HepG2 (cell line): ENCODE data around the gene GREM1. TPM values are rescaled to one million over a fixed set of nuclear protein-coding genes. Genes with fewer than 3 reads are reported as not detected.

Experiments used
- BRF2 ChIP-seq: sonication (generic); formaldehyde crosslinking; IDR thresholded peaks from 2 replicates; pipeline ENCODE4 v1.8.1; 2022; ENCODE audit warnings: mild to moderate bottlenecking, missing genetic modification reagents
- EED ChIP-seq: sonication (generic); formaldehyde crosslinking; IDR thresholded peaks from 2 replicates; pipeline ENCODE4 v1.5.0; 2020; ENCODE audit warnings: mild to moderate bottlenecking, missing genetic modification reagents
- HNF4A ChIP-seq: sonication (generic); formaldehyde crosslinking; IDR thresholded peaks from 2 replicates; pipeline ENCODE4 v1.4.0; 2020; ENCODE audit warnings: missing genetic modification reagents
- KDM5B ChIP-seq: sonication (generic); formaldehyde crosslinking; IDR thresholded peaks from 2 replicates; pipeline ENCODE4 v1.4.0; 2020; ENCODE audit warnings: missing genetic modification reagents, mild to moderate bottlenecking, borderline replicate concordance
- MIER3 ChIP-seq: IDR thresholded peaks from 2 replicates; pipeline ENCODE4 v1.6.1; 2016; ENCODE audit warnings: missing compliant biosample characterization, borderline replicate concordance
- MIXL1 ChIP-seq: IDR thresholded peaks from 2 replicates; pipeline ENCODE4 v1.6.1; 2016
- NFE2L2 ChIP-seq: fragments of 150-350 bp; IDR thresholded peaks from 2 replicates; pipeline ENCODE4 v1.6.1; 2014; ENCODE audit warnings: low read length
- NR2C2 ChIP-seq: sonication (generic); formaldehyde crosslinking; IDR thresholded peaks from 2 replicates; pipeline ENCODE4 v1.4.0; 2020; ENCODE audit warnings: missing genetic modification reagents, mild to moderate bottlenecking, moderate library complexity, borderline replicate concordance
- PLSCR1 ChIP-seq: sonication (generic); formaldehyde crosslinking; IDR thresholded peaks from 2 replicates; pipeline ENCODE4 v1.5.0; 2020; ENCODE audit warnings: missing genetic modification reagents, mild to moderate bottlenecking, borderline replicate concordance
- POLR2A ChIP-seq, 2 experiments: IDR thresholded peaks; 2 replicates each; pipeline ENCODE4 v1.6.1; 2011; ENCODE audit warnings: low read depth in 2 of 2, low read length in 2 of 2, mild to moderate bottlenecking in 1 of 2, moderate library complexity in 1 of 2; ENCODE audit not compliant: insufficient read depth in 1 of 2
- PTBP1 ChIP-seq: fragments of 200-400 bp; formaldehyde crosslinking; IDR thresholded peaks from 2 replicates; pipeline ENCODE4 v1.6.1; 2018; ENCODE audit warnings: low read length, low read depth; ENCODE audit not compliant: poor library complexity, severe bottlenecking
- RAD21 ChIP-seq: fragments of 450-650 bp; formaldehyde crosslinking; IDR thresholded peaks from 2 replicates; pipeline ENCODE4 v1.5.0; 2020; ENCODE audit warnings: mild to moderate bottlenecking
- SIX4 ChIP-seq: sonication (generic); formaldehyde crosslinking; IDR thresholded peaks from 2 replicates; pipeline ENCODE4 v1.4.0; 2020; ENCODE audit warnings: missing genetic modification reagents
- SOX5 ChIP-seq: IDR thresholded peaks from 2 replicates; pipeline ENCODE4 v1.6.1; 2016; ENCODE audit warnings: borderline replicate concordance
- SSRP1 ChIP-seq: IDR thresholded peaks from 2 replicates; pipeline ENCODE4 v1.6.1; 2016; ENCODE audit warnings: control low read depth
- TCF12 ChIP-seq, 2 experiments: fragments of 450-650 bp in 1 of 2; sonication (generic) in 1 of 2; formaldehyde crosslinking in 1 of 2; IDR thresholded peaks; 2 replicates each; pipeline versions ENCODE4 v1.6.1 to v1.8.0; 2017 to 2022; ENCODE audit warnings: antibody characterized with exemption in 1 of 2, mild to moderate bottlenecking in 1 of 2, missing genetic modification reagents in 1 of 2, moderate library complexity in 1 of 2
- XBP1 ChIP-seq: sonication (generic); formaldehyde crosslinking; IDR thresholded peaks from 2 replicates; pipeline ENCODE4 v1.5.0; 2020; ENCODE audit warnings: missing genetic modification reagents
- ZNF496 ChIP-seq: sonication (generic); formaldehyde crosslinking; IDR thresholded peaks from 2 replicates; pipeline ENCODE4 v1.8.1; 2023; ENCODE audit warnings: mild to moderate bottlenecking, moderate library complexity, missing genetic modification reagents; ENCODE audit not compliant: insufficient replicate concordance
- ZNF781 ChIP-seq: sonication (generic); formaldehyde crosslinking; IDR thresholded peaks from 2 replicates; pipeline ENCODE4 v1.5.1; 2020; ENCODE audit warnings: borderline replicate concordance, mild to moderate bottlenecking, missing genetic modification reagents; ENCODE audit errors: not compliant biosample characterization
- ZNF816 ChIP-seq: sonication (generic); formaldehyde crosslinking; IDR thresholded peaks from 2 replicates; pipeline ENCODE4 v1.8.0; 2022; ENCODE audit warnings: missing genetic modification reagents, mild to moderate bottlenecking, borderline replicate concordance
- ZSCAN20 ChIP-seq: sonication (generic); formaldehyde crosslinking; IDR thresholded peaks from 2 replicates; pipeline ENCODE4 v1.4.0; 2020; ENCODE audit warnings: missing genetic modification reagents, mild to moderate bottlenecking, borderline replicate concordance
- polyA plus RNA-seq, 8 experiments: library from polyadenylated mRNA; depleted of rRNA in 3 of 8; stranded (reverse) in 7 of 8; unstranded in 1 of 8; fragments of >200 nt; fragmentation: Illumina TruSeq in 4 of 8; extraction: Trizol in 4 of 8; gene quantifications; 2 replicates each; pipeline versions ENCODE4 v1.2.1 to v1.2.3, GENCODE V29; 2011 to 2016; ENCODE audit warnings: low read depth in 4 of 8, missing spikeins in 1 of 8, mixed read lengths in 1 of 8; ENCODE audit not compliant: insufficient read depth in 1 of 8
- total RNA-seq, 5 experiments: library from RNA; depleted of rRNA; stranded (reverse); fragments of >200 nt; fragmentation: Illumina TruSeq; extraction: Trizol; gene quantifications; 2 replicates each; pipeline ENCODE4 v1.2.3, GENCODE V29; 2016; ENCODE audit warnings: low read depth in 1 of 5
- TF ChIP-seq, protein P1 (sequence below): sonication (generic); formaldehyde crosslinking; IDR thresholded peaks from 2 replicates; pipeline ENCODE4 v1.4.0; 2020; ENCODE audit warnings: mild to moderate bottlenecking, missing genetic modification reagents
- TF ChIP-seq, protein P2 (sequence below): sonication (generic); formaldehyde crosslinking; IDR thresholded peaks from 2 replicates; pipeline ENCODE4 v1.5.0; 2020; ENCODE audit warnings: mild to moderate bottlenecking, missing genetic modification reagents, borderline replicate concordance
- TF ChIP-seq, protein P3 (sequence below): IDR thresholded peaks from 2 replicates; pipeline ENCODE4 v1.6.1; 2012; ENCODE audit warnings: low read depth, low read length, improper control_type of control experiment

GREM1 gene
- total and polyA plus RNA-seq, 2 of the 13 experiments (the other 11 are each of a cell fraction or from before 2014, with no cell fraction given) = 0.02 to 0.08 TPM

DNA sequence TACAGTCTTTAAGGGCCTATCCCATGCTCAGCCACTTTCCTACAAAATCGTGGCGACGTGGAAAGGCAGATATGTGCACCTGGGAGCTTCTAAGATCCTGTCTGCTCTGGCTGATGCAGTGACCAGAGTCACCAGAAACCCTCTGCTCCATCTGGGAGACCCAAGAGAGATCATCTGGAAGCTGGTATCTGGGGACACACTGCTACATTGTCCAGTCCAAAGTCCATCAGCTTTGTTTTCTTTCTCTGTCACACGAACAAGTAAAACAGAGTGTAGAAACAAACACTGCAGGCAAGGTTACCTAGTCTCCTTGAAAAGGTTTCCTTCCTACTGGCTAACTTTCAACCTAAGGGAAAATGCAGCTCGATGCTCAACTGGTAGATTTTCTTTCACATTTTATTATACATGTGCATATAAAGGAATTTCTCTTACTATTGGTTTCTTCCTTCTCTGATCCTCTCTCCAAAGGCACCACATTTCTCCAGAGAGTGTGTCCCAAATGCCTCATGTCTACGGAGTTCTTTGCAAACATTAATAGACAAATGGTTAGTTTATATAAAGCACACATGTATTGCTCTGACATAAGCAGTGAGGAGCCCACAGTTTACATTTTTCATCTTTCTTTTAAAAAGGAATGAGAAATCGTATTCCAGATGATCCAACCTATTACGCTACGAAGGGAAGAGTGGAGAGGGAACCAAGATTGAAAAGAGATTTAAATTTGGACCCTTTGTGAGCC lies 8.3 kb upstream of the GREM1 start (continued):
- TF ChIP-seq NR2C2 (CRISPR knock-in tag) = no peak
- no peak for TF ChIP-seq ZNF496
- TF ChIP-seq NFE2L2 = no peak
- peak; percentile 23; the same call in 1 of the 2 replicates for TF ChIP-seq SIX4 (CRISPR knock-in tag)
- TF ChIP-seq, protein P1, sequence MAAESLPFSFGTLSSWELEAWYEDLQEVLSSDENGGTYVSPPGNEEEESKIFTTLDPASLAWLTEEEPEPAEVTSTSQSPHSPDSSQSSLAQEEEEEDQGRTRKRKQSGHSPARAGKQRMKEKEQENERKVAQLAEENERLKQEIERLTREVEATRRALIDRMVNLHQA (CRISPR knock-in tag) = no peak
- TF ChIP-seq XBP1 = no peak
- TF ChIP-seq, protein P2, sequence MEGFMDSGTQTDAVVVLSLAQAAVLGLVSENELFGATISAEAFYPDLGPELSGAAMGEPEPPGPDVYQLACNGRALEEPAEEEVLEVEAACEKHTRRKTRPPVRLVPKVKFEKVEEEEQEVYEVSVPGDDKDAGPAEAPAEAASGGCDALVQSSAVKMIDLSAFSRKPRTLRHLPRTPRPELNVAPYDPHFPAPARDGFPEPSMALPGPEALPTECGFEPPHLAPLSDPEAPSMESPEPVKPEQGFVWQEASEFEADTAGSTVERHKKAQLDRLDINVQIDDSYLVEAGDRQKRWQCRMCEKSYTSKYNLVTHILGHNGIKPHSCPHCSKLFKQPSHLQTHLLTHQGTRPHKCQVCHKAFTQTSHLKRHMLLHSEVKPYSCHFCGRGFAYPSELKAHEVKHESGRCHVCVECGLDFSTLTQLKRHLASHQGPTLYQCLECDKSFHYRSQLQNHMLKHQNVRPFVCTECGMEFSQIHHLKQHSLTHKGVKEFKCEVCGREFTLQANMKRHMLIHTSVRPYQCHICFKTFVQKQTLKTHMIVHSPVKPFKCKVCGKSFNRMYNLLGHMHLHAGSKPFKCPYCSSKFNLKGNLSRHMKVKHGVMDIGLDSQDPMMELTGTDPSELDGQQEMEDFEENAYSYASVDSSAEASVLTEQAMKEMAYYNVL = no peak
- no peak for TF ChIP-seq ZNF781
- no peak for TF ChIP-seq TCF12 (IDR thresholded peaks at IDR 0.05)
- no peak for TF ChIP-seq TCF12 (CRISPR knock-in tag; IDR thresholded peaks at IDR 0.05)
- TF ChIP-seq EED (CRISPR knock-in tag) = no peak
- TF ChIP-seq ZNF816 = no peak
- peak; percentile 45; the same call in 1 of the 2 replicates for TF ChIP-seq SOX5 (CRISPR knock-in tag)
- 0 out of 2 replicates have a peak, but pooled peaks have one; percentile 20 for TF ChIP-seq MIXL1
- TF ChIP-seq PTBP1 = no peak
- no peak for TF ChIP-seq RAD21 (CRISPR knock-in tag)
- TF ChIP-seq SSRP1 (CRISPR knock-in tag) = no peak
- TF ChIP-seq KDM5B = no peak
- TF ChIP-seq BRF2 = no peak
- TF ChIP-seq HNF4A = peak; percentile 94
- no peak for TF ChIP-seq ZSCAN20
- TF ChIP-seq, protein P3, sequence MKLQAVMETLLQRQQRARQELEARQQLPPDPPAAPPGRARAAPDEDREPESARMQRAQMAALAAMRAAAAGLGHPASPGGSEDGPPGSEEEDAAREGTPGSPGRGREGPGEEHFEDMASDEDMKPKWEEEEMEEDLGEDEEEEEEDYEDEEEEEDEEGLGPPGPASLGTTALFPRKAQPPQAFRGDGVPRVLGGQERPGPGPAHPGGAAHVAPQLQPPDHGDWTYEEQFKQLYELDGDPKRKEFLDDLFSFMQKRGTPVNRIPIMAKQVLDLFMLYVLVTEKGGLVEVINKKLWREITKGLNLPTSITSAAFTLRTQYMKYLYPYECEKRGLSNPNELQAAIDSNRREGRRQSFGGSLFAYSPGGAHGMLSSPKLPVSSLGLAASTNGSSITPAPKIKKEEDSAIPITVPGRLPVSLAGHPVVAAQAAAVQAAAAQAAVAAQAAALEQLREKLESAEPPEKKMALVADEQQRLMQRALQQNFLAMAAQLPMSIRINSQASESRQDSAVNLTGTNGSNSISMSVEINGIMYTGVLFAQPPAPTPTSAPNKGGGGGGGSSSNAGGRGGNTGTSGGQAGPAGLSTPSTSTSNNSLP = no peak
- no peak for TF ChIP-seq PLSCR1 (CRISPR knock-in tag)
- TF ChIP-seq POLR2A (IDR thresholded peaks at IDR 0.05; ENCODE audit: insufficient read depth in 1 of 2, low read depth in 2 of 2, low read length in 2 of 2) = no peak
- TF ChIP-seq MIER3 (CRISPR knock-in tag) = 0 out of 2 replicates have a peak, but pooled peaks have one; percentile 68
